K562 (cell line): Measurements from ENCODE around the gene KDM5A. TPM values are rescaled to one million over a fixed set of nuclear protein-coding genes. Genes with fewer than 3 reads are reported as not detected.

Experiments used
- ATAC-seq: fragments of 200-7000 bp; cut with Tn5 transposase; 3 replicates; pipeline ENCODE4 v1.9.1; 2020; ENCODE audit warnings: moderate library complexity
- BruUV-seq: library from RNA; stranded (reverse); fragments of 400-500 nt; replicated peaks from 2 replicates; lab custom pipeline; 2021; lab: Mats Ljungman, UMichigan
- CTCF ChIA-PET: fragments of 300-600 bp; formaldehyde crosslinking; extraction: SDS; loops from one replicate; lab custom pipeline; 2021; ENCODE audit warnings: low intra/inter-chr PET ratio; lab: Yijun Ruan, JAX
- POLR2A ChIA-PET: fragments of 300-600, 350-650 bp; sonication (Branson Sonifier 250); formaldehyde crosslinking; extraction: SDS; loops from one replicate; lab custom pipeline; 2021; ENCODE audit warnings: antibody characterized with exemption, inconsistent platforms; lab: Yijun Ruan, JAX
- DNase-seq, 4 experiments: peaks; one replicate each; pipeline versions ENCODE4 v3.0.0 to v3.0.0-alpha.2; 2011 to 2018; ENCODE audit warnings: low spot score in 3 of 4, mixed read lengths in 3 of 4; ENCODE audit errors: extremely low read depth in 1 of 4
- FAIRE-seq: peaks from 2 replicates; lab custom pipeline; 2011; peaks lifted over from hg19 to GRCh38; lab: Jason Lieb, UNC
- H2AFZ ChIP-seq: 2 replicates; pipeline ENCODE4 v1.6.0; 2011; ENCODE audit warnings: low read depth, low read length, control low read depth, inconsistent platforms
- H3K27ac ChIP-seq: fragments of 200-600 bp; 3 replicates; pipeline ENCODE4 v1.8.0; 2011; ENCODE audit warnings: low read depth, mild to moderate bottlenecking, control low read depth, inconsistent platforms, low read length, moderate library complexity, mixed read lengths; ENCODE audit errors: extremely low read depth
- H3K27me3 ChIP-seq, 2 experiments: fragments of 300-600 bp in 1 of 2; 2 replicates in 1 of 2; 3 replicates in 1 of 2; pipeline versions ENCODE4 v1.6.0 to v1.8.0; 2011; ENCODE audit warnings: inconsistent platforms in 2 of 2, low read length in 2 of 2, mild to moderate bottlenecking in 1 of 2, mixed read lengths in 1 of 2, moderate library complexity in 1 of 2; ENCODE audit not compliant: control insufficient read depth in 2 of 2, insufficient read depth in 2 of 2
- H3K36me3 ChIP-seq: fragments of 300-600 bp; 3 replicates; pipeline ENCODE4 v1.8.0; 2011; ENCODE audit warnings: mild to moderate bottlenecking, low read length, inconsistent platforms; ENCODE audit not compliant: control insufficient read depth, insufficient read depth
- H3K4me1 ChIP-seq, 2 experiments: fragments of 200-600 bp in 1 of 2; replicated peaks in 1 of 2; 2 replicates in 1 of 2; 3 replicates in 1 of 2; pipeline versions ENCODE4 v1.5.1 to v1.8.0; 2011; ENCODE audit warnings: inconsistent platforms in 2 of 2, low read length in 2 of 2, mild to moderate bottlenecking in 1 of 2, mixed read lengths in 1 of 2, moderate library complexity in 1 of 2; ENCODE audit not compliant: control insufficient read depth in 2 of 2, insufficient read depth in 2 of 2
- H3K4me2 ChIP-seq: 2 replicates; pipeline ENCODE4 v1.6.1; 2011; ENCODE audit warnings: low read length, control low read depth, inconsistent platforms, mixed read lengths; ENCODE audit not compliant: insufficient read depth
- H3K4me3 ChIP-seq: fragments of 200-600 bp; sonication (generic), shearing (Covaris generic); 2 replicates; pipeline ENCODE4 v1.5.1; 2016; ENCODE audit warnings: control low read depth, inconsistent platforms
- H3K79me2 ChIP-seq: fragments of 200-600 bp; 3 replicates; pipeline ENCODE4 v1.8.0; 2011; ENCODE audit warnings: low read length, inconsistent platforms; ENCODE audit not compliant: control insufficient read depth, insufficient read depth
- H3K9ac ChIP-seq, 2 experiments: 2 replicates each; pipeline versions ENCODE4 v1.6.0 to v1.6.1; 2011; ENCODE audit warnings: low read depth in 2 of 2, low read length in 2 of 2, control low read depth in 1 of 2, inconsistent platforms in 1 of 2, mild to moderate bottlenecking in 1 of 2, mixed read lengths in 1 of 2; ENCODE audit not compliant: insufficient read depth in 1 of 2
- H3K9me1 ChIP-seq: one replicate; pipeline ENCODE4 v1.6.0; 2011; ENCODE audit warnings: inconsistent platforms, mild to moderate bottlenecking, low read length, moderate library complexity; ENCODE audit not compliant: control insufficient read depth, insufficient read depth
- H3K9me3 ChIP-seq: replicated peaks from 2 replicates; pipeline ENCODE4 v1.5.1; 2011; ENCODE audit warnings: low read depth, low read length, inconsistent platforms; ENCODE audit not compliant: control insufficient read depth, insufficient read depth
- H4K20me1 ChIP-seq: replicated peaks from 2 replicates; pipeline ENCODE4 v1.6.1; 2011; ENCODE audit warnings: low read length, inconsistent platforms, mixed read lengths; ENCODE audit not compliant: control insufficient read depth, insufficient read depth
- DNMT1 ChIP-seq: fragments of 450-650 bp; IDR thresholded peaks from 2 replicates; pipeline ENCODE4 v1.6.1; 2016; ENCODE audit warnings: antibody characterized with exemption, mild to moderate bottlenecking
- HDAC2 ChIP-seq: fragments of 450-650 bp; IDR thresholded peaks from 2 replicates; pipeline ENCODE4 v1.6.1; 2016; ENCODE audit warnings: mild to moderate bottlenecking
- MYC ChIP-seq, 2 experiments: fragments of 250-450 bp in 1 of 2; sonication (Bioruptor Pico) in 1 of 2; IDR thresholded peaks; 2 replicates each; pipeline versions ENCODE4 v1.5.1 to v1.6.1; 2012 to 2021; ENCODE audit warnings: low read depth in 2 of 2, borderline replicate concordance in 1 of 2, improper control_type of control experiment in 1 of 2, low read length in 1 of 2, mild to moderate bottlenecking in 1 of 2, moderate library complexity in 1 of 2
- REST ChIP-seq, 2 experiments: fragments of 450-650 bp; formaldehyde crosslinking in 1 of 2; IDR thresholded peaks; 2 replicates each; pipeline versions ENCODE4 v1.4.0 to v1.6.1; 2014 to 2020; ENCODE audit warnings: mild to moderate bottlenecking in 2 of 2, borderline replicate concordance in 1 of 2, low read depth in 1 of 2
- UBTF ChIP-seq, 2 experiments: IDR thresholded peaks; 2 replicates each; pipeline ENCODE4 v1.6.1; 2012; ENCODE audit warnings: improper control_type of control experiment in 2 of 2, low read depth in 2 of 2, low read length in 2 of 2, borderline replicate concordance in 1 of 2
- ZKSCAN3 ChIP-seq: fragments of 250-450 bp; sonication (Bioruptor Pico); IDR thresholded peaks from 2 replicates; pipeline ENCODE4 v1.4.0; 2020
- ZNF408 ChIP-seq: fragments of 250-450 bp; sonication (Bioruptor Pico); IDR thresholded peaks from 2 replicates; pipeline ENCODE4 v1.4.0; 2020; ENCODE audit warnings: low read depth, mild to moderate bottlenecking, moderate library complexity
- WGBS: fragments of 100-300 bp; shearing (Covaris generic); methylation state at CpG from one replicate; pipeline ENCODE4 v1.1.6; 2016; ENCODE audit warnings: low coverage, mixed read lengths; ENCODE audit not compliant: insufficient coverage; ENCODE audit errors: missing lambda C conversion rate; 5-methylcytosine and 5-hydroxymethylcytosine counted together
- in situ Hi-C: fragments of 300-500 bp; cut with MboI; formaldehyde crosslinking; loops from 4 replicates; pipeline ENCODE4 v1.15.0; 2018; ENCODE audit warnings: inconsistent platforms, mixed read lengths
- intact Hi-C: fragments of 100-400 bp; cut with micrococcal nuclease; formaldehyde crosslinking; loops from 2 replicates; pipeline ENCODE4 v1.14.2; 2022
- polyA plus RNA-seq, 8 experiments: library from polyadenylated mRNA; depleted of rRNA in 4 of 8; stranded (reverse) in 5 of 8; unstranded in 3 of 8; fragments of >200 nt; fragmentation: Nextera tagmentation in 2 of 8; fragmentation: Illumina TruSeq in 1 of 8; extraction: Ambion mirVana in 2 of 8; extraction: Trizol in 1 of 8; gene quantifications; 2 replicates each; pipeline versions ENCODE4 v1.2.1 to v1.2.3, GENCODE V29; 2011 to 2014; ENCODE audit warnings: inconsistent platforms in 1 of 8, missing spikeins in 1 of 8
- total RNA-seq, 7 experiments: library from RNA; depleted of rRNA in 6 of 7; stranded (reverse); fragments of >200 nt in 6 of 7; fragmentation: Illumina TruSeq in 2 of 7; extraction: Trizol in 2 of 7; gene quantifications; 2 replicates each; pipeline versions ENCODE4 v1.2.1 to v1.2.3, GENCODE V29; 2011 to 2021; ENCODE audit warnings: low replicate concordance in 1 of 7

Gene KDM5A
- total and polyA plus RNA-seq, 9 of the 15 experiments (the other 6 are each of a cell fraction or from before 2014, with no cell fraction given), result 5.5 to 35.1 (median 13.1) TPM

- H2AFZ ChIP-seq, result no peak overlapping the region
- WGBS, result 55% methylated on average over 5 of the region's 6 CpGs
- POLR2A ChIA-PET, result interaction anchor here (0.6 kb wide), 1 partner anchor 32 kb away, joined by 3 read pairs; no protein-coding TSS in a partner anchor
Measured at GRCh38 chr12:275812-276211, 113.3 kb downstream of the KDM5A start.

More at GRCh38 chr12:275812-276211, 113.3 kb downstream of the KDM5A start:
- Histone ChIP-seq H3K4me2 (no peak overlapping the region), H3K9me1 (no peaks in the 10 kb centered on the region), H3K36me3 (no peaks in the 10 kb centered on the region), H3K9ac (no peak overlapping the region), H3K9me3 (no peaks in the 10 kb centered on the region), H3K4me1 (no peaks in the 10 kb centered on the region), H3K27me3 (no peaks in the 10 kb centered on the region), H3K4me3 (no peak overlapping the region), H4K20me1 (no peaks in the 10 kb centered on the region), H3K79me2 (no peaks in the 10 kb centered on the region), H3K27ac (no peak overlapping the region)
- BruUV-seq, result no TSS peak
- in situ Hi-C loops, result no loop called here
- no peak for DNase-seq
- CTCF ChIA-PET, result no interaction called here
- ATAC-seq, result no peak
- no peak for TF ChIP-seq DNMT1
- no peak for TF ChIP-seq HDAC2
- no peak for TF ChIP-seq MYC (IDR thresholded peaks at IDR 0.05; ENCODE audit: low read depth, low read length)
- TF ChIP-seq MYC (CRISPR knock-in tag; IDR thresholded peaks at IDR 0.05; ENCODE audit: borderline replicate concordance, low read depth), result no peak
- no peak for TF ChIP-seq REST (IDR thresholded peaks at IDR 0.05; ENCODE audit: borderline replicate concordance)
- no peak for TF ChIP-seq REST (CRISPR knock-in tag; IDR thresholded peaks at IDR 0.05; ENCODE audit: low read depth)
- TF ChIP-seq ZKSCAN3 (CRISPR knock-in tag), result no peak
- TF ChIP-seq UBTF (IDR thresholded peaks at IDR 0.05; ENCODE audit: borderline replicate concordance in 1 of 2, low read depth in 2 of 2, low read length in 2 of 2), result no peak
- no peak for TF ChIP-seq ZNF408
- no peak for FAIRE-seq
- intact Hi-C loops, result no loop called here
